MM.1S (cell line): ENCODE data around the gene VGLL3.

ENCODE experiments used
- DNase-seq: peaks from one replicate; pipeline ENCODE4 v3.0.0-alpha.2; 2015
- H2AFZ ChIP-seq: fragments of 300-600 bp; sonication (generic); 2 replicates; pipeline ENCODE4 v1.6.0; 2016; ENCODE audit warnings: antibody characterized with exemption, low read length
- H3F3A ChIP-seq: fragments of 300-600 bp; sonication (generic); 2 replicates; pipeline ENCODE4 v1.6.1; 2016; ENCODE audit warnings: mild to moderate bottlenecking, antibody characterized with exemption, low read length, moderate library complexity, mixed read lengths; ENCODE audit not compliant: insufficient read depth
- H3K27ac ChIP-seq: fragments of 300-600 bp; sonication (generic); 2 replicates; pipeline ENCODE4 v1.5.1; 2016; ENCODE audit warnings: mild to moderate bottlenecking, low read length
- H3K27me3 ChIP-seq: fragments of 300-600 bp; sonication (generic); replicated peaks from 2 replicates; pipeline ENCODE4 v1.6.0; 2016; ENCODE audit warnings: low read length; ENCODE audit not compliant: insufficient read depth
- H3K36me3 ChIP-seq: fragments of 300-600 bp; sonication (generic); replicated peaks from 2 replicates; pipeline ENCODE4 v1.6.1; 2016; ENCODE audit warnings: mild to moderate bottlenecking, low read length, mixed read lengths; ENCODE audit not compliant: insufficient read depth
- H3K4me1 ChIP-seq: fragments of 300-600 bp; sonication (generic); 2 replicates; pipeline ENCODE4 v1.6.1; 2016; ENCODE audit warnings: low read length, mixed read lengths
- H3K4me2 ChIP-seq: fragments of 300-600 bp; sonication (generic); 2 replicates; pipeline ENCODE4 v1.6.0; 2016; ENCODE audit warnings: low read depth, low read length
- H3K4me3 ChIP-seq: fragments of 300-600 bp; sonication (generic); 2 replicates; pipeline ENCODE4 v1.5.1; 2016; ENCODE audit warnings: low read length, mixed read lengths
- H3K79me2 ChIP-seq: fragments of 300-600 bp; sonication (generic); 2 replicates; pipeline ENCODE4 v1.6.1; 2016; ENCODE audit warnings: mixed run types, low read length, mixed read lengths
- H3K9ac ChIP-seq: fragments of 300-600 bp; sonication (generic); 2 replicates; pipeline ENCODE4 v1.6.1; 2016; ENCODE audit warnings: low read length, mixed read lengths
- H3K9me2 ChIP-seq: fragments of 300-600 bp; sonication (generic); replicated peaks from 2 replicates; pipeline ENCODE4 v1.6.1; 2016; ENCODE audit warnings: mild to moderate bottlenecking, low read length, mixed read lengths; ENCODE audit not compliant: insufficient read depth
- H3K9me3 ChIP-seq: fragments of 300-600 bp; sonication (generic); replicated peaks from 2 replicates; pipeline ENCODE4 v1.6.1; 2016; ENCODE audit warnings: mild to moderate bottlenecking, low read length, mixed read lengths; ENCODE audit not compliant: insufficient read depth
- H4K20me1 ChIP-seq: fragments of 300-600 bp; sonication (generic); 2 replicates; pipeline ENCODE4 v1.6.1; 2016; ENCODE audit warnings: mild to moderate bottlenecking, low read length, moderate library complexity, mixed read lengths; ENCODE audit not compliant: insufficient read depth
- EZH2 ChIP-seq: fragments of 300-600 bp; sonication (generic); optimal IDR thresholded peaks from 2 replicates; pipeline ENCODE3; 2017; ENCODE audit warnings: low read depth, mild to moderate bottlenecking, antibody characterized with exemption, low read length, mixed read lengths
- EZH2phosphoT487 ChIP-seq: fragments of 300-600 bp; sonication (generic); IDR thresholded peaks from 2 replicates; pipeline ENCODE4 v1.6.1; 2018; ENCODE audit warnings: antibody characterized with exemption, low read length
- TF ChIP-seq, protein P1 (sequence below): fragments of 300-600 bp; sonication (generic); IDR thresholded peaks from 2 replicates; pipeline ENCODE4 v1.5.1; 2016; ENCODE audit warnings: antibody characterized with exemption, low read length, mixed read lengths

VGLL3 gene

DNA sequence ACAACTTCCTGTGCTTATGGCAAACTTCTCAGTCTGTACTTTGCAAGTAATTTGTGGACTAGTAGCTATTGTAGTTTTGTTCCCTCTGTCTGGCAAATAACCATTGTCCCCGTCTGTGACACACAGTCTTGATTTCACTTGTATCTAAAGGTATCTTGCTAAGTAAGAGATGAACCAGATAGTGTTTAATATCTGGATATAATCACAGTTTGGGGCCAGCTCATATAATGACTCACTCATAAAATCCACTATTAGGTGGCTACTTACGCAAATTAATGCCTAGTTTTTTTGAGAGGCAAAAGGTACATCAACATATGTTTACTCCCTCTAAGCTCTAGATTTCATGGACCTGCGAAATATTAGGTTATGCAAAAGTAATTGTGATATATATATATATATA is 30.4 kb downstream of the VGLL3 start:
- no peaks in the 10 kb centered on the region for H3K9me3 ChIP-seq
- H4K20me1 ChIP-seq, result no peaks in the 10 kb centered on the region
- H3F3A ChIP-seq, result no peaks in the 10 kb centered on the region; the same call in 1 of the 2 replicates
- H3K4me1 ChIP-seq, result 0 out of 2 replicates have a peak, but pooled peaks cover 3% of the 10 kb centered on the region
- TF ChIP-seq EZH2, result no peak
- TF ChIP-seq EZH2phosphoT487, result no peak
- TF ChIP-seq, protein P1, sequence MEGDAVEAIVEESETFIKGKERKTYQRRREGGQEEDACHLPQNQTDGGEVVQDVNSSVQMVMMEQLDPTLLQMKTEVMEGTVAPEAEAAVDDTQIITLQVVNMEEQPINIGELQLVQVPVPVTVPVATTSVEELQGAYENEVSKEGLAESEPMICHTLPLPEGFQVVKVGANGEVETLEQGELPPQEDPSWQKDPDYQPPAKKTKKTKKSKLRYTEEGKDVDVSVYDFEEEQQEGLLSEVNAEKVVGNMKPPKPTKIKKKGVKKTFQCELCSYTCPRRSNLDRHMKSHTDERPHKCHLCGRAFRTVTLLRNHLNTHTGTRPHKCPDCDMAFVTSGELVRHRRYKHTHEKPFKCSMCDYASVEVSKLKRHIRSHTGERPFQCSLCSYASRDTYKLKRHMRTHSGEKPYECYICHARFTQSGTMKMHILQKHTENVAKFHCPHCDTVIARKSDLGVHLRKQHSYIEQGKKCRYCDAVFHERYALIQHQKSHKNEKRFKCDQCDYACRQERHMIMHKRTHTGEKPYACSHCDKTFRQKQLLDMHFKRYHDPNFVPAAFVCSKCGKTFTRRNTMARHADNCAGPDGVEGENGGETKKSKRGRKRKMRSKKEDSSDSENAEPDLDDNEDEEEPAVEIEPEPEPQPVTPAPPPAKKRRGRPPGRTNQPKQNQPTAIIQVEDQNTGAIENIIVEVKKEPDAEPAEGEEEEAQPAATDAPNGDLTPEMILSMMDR, result no peak
- no peaks in the 10 kb centered on the region; the same call in 1 of the 2 replicates for H3K36me3 ChIP-seq
- no peaks in the 10 kb centered on the region for H3K9me2 ChIP-seq
- no peak overlapping the region for H3K27ac ChIP-seq
- H3K27me3 ChIP-seq, result no peaks in the 10 kb centered on the region
- H3K9ac ChIP-seq, result no peak overlapping the region
- H3K79me2 ChIP-seq, result no peaks in the 10 kb centered on the region
- no peak overlapping the region for H2AFZ ChIP-seq
- H3K4me2 ChIP-seq, result no peak overlapping the region
- H3K4me3 ChIP-seq, result no peak overlapping the region
- no peak for DNase-seq

DNA sequence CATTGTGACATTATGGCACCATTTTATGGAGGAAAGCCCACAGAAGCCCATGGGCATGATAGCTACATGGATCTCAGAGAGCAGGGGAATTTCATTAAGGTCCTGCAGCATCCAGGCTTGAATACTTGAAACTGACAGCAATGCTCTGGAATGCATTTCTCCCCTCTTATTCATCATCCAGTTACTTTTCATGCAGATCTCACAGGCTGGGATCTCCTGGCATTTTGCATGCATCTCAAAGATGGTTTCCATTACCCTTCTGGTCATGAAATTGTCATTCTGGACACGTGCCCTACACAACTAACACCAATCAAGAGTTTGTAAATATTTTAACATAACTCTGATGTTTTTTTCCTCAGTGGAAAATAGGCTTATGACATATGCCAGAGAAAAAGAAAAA is 32.4 kb downstream of the VGLL3 start:
- no peak for DNase-seq
- Histone ChIP-seq H3F3A (peaks cover 5% of the 10 kb centered on the region), H3K4me2 (no peak overlapping the region), H3K27ac (no peak overlapping the region), H2AFZ (no peak overlapping the region), H3K27me3 (no peaks in the 10 kb centered on the region), H3K9ac (no peak overlapping the region), H3K79me2 (no peaks in the 10 kb centered on the region), H3K4me3 (no peak overlapping the region), H4K20me1 (no peaks in the 10 kb centered on the region), H3K9me2 (no peaks in the 10 kb centered on the region), H3K36me3 (no peaks in the 10 kb centered on the region; the same call in 1 of the 2 replicates), H3K4me1 (peaks cover 18% of the 10 kb centered on the region), H3K9me3 (no peaks in the 10 kb centered on the region)
- TF ChIP-seq EZH2phosphoT487 (no peak), EZH2 (no peak)
- TF ChIP-seq, protein P1, result no peak

DNA sequence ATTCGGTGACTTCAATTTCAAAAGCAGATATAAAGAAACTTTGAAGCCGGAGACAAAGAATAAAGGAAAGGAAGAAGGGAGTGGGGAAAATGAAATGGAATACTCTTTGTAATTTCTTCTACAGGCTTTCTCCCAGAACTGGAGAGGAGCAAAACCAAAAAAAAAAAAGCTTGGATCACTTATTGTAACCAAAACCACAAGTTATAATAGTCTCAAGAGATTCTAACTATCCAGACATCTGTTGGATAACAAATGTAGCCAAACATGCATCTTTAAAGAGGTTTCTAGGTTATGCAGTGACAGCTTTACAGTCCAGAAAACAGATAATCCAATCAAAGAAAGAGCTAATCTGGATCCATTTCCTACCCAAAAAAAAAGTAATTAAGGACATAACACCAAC is 36.2 kb downstream of the VGLL3 start:
- no peak overlapping the region for H2AFZ ChIP-seq

DNA sequence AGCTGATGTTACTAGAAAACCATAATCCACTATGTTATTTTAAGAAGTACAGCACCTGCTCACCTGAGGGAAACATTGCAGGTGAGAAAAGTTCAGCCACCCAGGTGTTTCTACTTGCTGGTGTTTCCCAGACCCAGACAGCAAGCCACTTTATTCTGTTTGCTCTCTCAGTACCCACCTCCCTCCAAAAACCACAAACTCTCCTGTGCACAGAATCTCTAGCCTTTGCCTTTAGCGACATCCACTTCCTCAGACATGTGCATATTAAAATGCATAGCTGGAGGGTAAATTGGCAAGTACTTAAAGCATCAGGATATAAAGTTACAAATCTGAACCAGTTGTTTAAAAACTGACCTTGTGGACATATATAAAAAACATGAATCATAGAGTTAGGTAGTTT is 36.7 kb downstream of the VGLL3 start:
- peak; percentile 91 for DNase-seq
- TF ChIP-seq, protein P1, result no peak
- TF ChIP-seq EZH2phosphoT487, result no peak
- TF ChIP-seq EZH2, result no peak
- Histone ChIP-seq H3K4me1 (peaks cover 18% of the 10 kb centered on the region), H3K79me2 (no peaks in the 10 kb centered on the region), H3K9ac (no peak overlapping the region), H3K9me3 (no peaks in the 10 kb centered on the region), H3K4me2 (0 out of 2 replicates have a peak overlapping the region, but pooled peaks have one; percentile 5), H2AFZ (no peak overlapping the region), H3K9me2 (no peaks in the 10 kb centered on the region), H4K20me1 (no peaks in the 10 kb centered on the region), H3K27me3 (no peaks in the 10 kb centered on the region), H3K36me3 (no peaks in the 10 kb centered on the region), H3K27ac (peak overlapping the region; percentile 24; the same call in 1 of the 2 replicates), H3K4me3 (no peak overlapping the region), H3F3A (peaks cover 5% of the 10 kb centered on the region)

More for the DNA sequence above, 36.2 kb downstream of the VGLL3 start:
- Histone ChIP-seq H3K36me3 (no peaks in the 10 kb centered on the region), H4K20me1 (no peaks in the 10 kb centered on the region), H3K9ac (no peak overlapping the region), H3K79me2 (no peaks in the 10 kb centered on the region), H3K4me1 (peaks cover 18% of the 10 kb centered on the region), H3K4me3 (no peak overlapping the region), H3K27ac (peak overlapping the region; percentile 12; the same call in 1 of the 2 replicates), H3F3A (peaks cover 5% of the 10 kb centered on the region), H3K9me3 (no peaks in the 10 kb centered on the region), H3K27me3 (no peaks in the 10 kb centered on the region), H3K4me2 (no peak overlapping the region), H3K9me2 (no peaks in the 10 kb centered on the region)
- TF ChIP-seq EZH2 (no peak), EZH2phosphoT487 (no peak)
- DNase-seq, result no peak
